NCI-H2029 treated with DMSO at 0.1 percent for 48 hours (cell line): ENCODE results near the gene DDIAS.
"Not testable (repeated sequence)": the region's sequence is repeated elsewhere in the genome, so short reads cannot be mapped to it uniquely, and the experiment has no call there.

ENCODE experiments used
- DNase-seq: peaks from one replicate; lab custom pipeline; 2025; lab: John Stamatoyannopoulos, UW

Gene DDIAS

DNA sequence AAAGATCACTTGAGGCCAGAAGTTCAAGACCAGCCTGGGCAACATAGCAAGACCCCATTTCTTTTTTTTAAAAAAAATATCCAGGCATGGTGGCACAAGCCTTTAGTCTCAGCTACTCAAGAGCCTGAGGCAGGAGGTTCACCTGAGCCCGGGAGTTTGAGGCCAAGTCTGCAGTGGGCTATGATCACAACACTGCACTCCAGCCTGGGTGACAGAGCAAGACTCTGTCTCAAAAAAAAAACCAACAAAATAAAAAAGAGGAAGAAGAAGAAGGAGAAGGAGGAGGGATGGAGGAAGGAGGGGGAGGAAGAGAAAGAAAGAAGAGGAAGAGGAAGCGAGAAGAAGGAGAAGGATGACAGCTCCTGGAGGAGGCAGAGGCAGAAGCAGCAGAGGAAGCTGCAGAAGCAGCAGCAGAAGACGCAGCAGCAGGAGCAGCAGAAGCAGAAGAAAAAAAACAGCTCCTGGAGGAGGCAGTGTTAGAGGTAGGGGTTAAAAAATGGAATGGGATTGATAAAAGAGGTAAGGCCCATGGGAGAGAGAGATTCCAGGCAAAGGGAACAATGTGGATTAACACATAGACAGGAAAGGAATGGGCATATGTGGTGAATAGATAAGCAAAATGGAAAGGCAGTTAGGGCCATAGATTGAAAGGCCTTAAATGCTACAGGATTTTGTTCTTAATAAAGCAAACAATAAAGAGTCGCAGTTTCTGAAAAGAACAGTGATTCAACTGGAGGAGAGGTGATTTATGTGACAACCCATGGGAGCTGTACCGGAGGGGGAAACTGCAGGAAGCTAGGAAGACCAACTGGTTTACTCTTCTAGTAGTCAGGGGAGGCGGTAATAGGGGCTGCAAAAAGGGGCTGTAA lies 12.2 kb upstream of the DDIAS start:
- DNase-seq: no peak

DNA sequence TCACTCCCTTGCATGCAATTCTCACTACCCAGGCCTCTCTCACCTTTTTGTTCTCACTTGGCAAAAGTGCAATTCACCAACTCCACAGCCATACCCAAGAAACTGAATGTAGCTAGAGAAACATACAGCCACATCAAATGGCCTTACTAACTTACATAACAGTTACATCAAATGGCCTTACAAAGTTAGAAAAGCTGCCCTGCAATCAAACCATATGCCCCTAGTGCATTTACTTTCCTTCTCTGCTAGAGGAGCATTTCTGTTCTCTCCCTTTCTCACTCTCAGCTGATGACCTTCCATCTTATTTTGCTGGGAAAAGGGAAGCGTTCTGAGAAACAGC lies 11.6 kb upstream of the DDIAS start:
- no peak for DNase-seq

DNA sequence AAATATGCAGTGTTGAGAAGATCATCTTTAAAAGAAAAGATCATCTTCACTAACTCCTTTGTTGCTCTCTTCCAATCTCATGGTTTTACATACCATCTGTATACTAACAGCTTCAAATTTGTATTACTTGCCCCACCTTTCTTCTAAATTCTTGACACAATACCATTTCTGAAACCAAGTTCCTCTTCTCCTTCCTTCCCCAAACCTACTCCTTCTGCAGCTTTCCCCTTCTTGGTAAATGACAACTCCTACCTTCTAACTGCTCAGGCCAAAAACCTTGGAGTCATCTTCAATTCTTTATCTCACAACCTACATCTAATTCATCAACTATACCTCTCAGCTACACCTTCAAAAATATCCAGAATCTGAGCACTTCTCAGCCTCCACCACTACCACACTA lies 10.6 kb upstream of the DDIAS start:
- no peak for DNase-seq

DNA sequence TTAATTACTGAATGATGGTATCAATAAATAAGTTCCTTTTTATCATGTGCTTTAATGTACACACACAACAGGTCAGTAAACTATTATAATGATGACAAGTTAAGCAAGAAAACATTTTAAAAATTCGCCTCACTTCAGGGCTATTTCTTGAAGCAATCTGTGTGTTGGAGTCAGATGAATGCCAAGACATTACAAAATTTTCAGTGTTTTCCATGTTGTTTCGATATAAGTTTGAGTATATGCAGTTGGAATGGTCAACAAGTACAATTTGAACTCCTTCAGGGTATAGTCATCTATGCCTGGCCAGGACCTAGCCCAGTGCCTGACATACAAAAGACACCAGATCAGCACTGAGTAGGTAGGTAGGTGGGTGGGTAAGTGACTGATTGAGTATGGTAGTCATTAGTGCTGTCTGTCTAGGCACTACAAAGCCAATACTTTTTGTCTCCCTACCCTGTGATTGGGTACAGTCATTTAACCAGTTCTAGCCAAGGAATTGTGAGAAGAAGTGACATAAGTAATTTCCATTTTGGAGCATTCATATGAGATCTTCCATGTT lies 8.8 kb upstream of the DDIAS start:
- DNase-seq: no peak

DNA sequence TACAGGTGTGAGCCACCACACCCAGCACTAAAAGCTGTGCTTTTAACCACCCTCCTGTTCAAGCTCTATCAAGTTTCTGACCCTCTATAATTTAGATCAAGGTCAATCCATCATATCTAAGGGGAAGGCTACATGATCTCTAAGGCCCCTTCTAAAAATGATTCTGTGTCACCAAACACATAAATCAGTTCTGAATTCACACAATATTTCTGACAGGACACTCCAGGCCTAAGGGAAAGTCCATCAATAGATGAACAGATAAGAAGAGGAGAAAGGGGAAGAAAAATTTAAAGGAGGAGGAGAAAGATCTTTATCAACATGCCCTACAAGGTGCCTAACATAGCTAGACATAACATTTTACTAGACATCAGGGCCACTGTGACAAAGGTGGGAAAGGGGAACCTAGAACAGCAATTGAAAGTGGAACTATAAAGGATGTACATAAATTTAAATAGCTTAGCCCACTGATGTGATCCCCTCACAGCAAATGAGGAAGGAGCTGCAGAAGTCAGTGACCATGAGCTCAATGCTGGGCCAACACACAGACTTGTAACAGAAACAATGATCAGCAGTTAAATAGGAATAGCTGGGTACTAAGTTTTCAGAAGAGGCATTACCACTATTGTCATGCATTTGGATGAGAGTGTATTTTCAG lies 6.0 kb upstream of the DDIAS start:
- no peak for DNase-seq

DNA sequence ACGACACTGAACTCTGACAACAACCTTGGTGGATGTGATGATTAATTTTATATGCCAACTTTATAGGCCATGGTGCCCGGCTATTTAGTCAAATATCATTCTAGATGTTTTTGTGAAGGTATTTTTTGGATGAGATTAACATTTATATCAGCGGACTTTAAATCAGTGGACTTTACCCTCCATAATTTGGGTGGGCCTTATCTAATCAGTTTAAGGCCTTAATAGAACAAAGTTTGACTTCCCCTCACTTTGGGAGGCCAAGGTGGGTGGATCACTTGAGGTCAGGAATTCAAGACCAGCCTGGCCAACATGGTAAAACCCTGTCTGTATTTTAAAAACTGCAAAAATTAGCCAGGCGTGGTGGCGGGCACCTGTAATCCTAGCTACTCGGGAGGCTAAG lies 5.4 kb upstream of the DDIAS start:
- DNase-seq: no peak

DNA sequence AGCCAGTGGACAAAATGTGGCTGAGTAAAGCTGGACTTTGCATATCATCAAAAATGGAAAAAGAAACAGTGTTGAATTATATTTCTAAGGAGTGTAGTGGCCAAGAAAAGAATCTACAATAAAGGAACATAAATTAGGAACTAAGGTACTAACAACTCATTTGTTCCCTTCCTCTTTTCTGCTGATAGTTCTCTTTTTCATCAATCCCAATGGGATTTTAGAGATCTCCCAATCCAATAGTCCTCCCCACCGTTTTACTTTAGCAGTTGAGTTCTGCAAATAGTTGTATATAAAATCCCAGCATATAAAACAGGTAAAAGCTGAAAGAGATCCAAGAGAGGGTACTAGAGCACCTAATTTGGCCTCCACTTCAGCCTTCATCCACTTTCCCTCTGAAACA lies 3.3 kb upstream of the DDIAS start:
- DNase-seq: no peak

DNA sequence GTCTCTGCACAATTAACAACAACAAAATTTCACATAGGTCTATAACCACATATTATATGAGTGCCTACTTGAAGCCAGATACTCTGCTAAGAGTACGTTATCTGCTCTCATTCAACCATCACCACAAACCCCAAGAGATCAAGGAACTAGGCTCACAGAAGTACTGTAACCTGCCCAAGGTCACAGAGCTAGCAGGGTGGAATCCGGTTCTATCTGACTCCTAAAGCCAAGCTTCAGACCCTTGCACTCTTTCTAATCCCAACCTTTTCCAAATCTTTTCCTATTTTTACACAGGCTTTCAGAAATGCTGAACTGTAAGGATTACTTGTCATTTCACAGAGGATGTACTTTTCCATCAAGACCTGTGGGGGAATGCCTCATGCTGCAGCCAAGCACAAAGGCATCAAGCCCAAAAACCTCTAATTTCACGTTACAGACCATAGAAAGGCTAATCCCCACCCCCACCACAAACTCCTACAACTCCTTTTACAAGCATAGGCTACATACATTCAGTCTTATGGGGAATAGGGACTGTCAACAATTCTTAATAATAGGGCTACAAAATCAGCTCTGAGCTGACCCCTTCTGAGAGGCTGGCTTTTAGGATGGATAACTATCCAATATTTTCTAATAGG lies 2.2 kb upstream of the DDIAS start:
- DNase-seq: no peak

DNA sequence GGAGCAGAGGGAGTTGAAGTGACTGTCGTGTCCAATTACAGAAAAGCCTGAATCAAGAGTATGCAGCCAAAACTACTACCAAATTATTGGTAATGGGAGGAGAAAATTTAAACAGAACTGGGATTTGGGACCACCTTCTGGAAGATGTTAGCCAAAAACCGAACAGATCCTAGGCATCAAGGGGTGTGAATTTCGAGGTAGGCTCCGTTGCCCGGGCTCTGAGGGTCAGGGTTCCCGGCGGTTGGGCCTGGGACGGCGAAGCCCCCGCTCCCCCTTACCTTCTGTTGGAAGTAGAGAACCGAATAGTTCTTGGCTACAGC lies 1.6 kb upstream of the DDIAS start:
- no peak for DNase-seq

DNA sequence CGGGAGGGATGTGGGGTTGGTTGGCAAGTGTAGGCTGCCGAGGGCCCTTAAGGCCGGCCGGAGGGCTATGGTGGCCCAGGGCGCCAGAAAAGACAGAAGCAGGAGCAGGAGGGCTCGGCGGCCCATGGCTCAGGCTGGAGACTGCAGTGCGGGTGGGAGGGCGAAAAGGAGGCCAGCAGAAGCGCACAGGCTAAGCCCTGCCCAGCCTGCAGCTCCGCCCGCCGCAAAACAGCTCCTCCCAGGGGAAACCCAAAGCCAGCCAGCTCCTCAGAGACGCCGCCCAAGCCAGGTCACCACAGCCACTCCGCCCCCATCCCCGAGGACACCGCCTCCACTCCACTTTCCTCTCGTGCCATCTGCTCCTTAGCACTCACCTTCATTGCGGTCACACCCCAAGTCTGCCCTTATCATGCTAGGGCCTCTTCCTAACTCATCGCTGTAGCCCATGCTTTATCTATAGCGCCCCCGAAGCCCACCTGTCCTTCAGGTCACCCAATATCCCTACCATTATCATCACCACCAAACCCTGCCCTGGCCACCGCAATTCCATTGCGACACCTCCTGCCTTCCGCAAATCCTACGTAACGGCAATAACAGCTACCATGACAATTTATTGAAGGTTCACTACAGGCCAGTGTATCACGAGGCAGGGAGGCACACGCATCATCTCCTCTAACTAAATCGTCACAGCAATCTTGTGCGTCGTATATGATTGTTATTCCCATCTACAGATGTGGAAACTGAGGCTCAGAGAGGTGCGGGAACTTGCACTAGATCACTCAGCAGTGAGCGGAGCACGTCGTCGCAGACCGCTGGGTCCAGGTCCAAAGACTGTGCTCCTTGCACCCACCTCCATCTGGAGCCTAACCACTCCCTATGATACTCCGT lies 1.0 kb upstream of the DDIAS start, which contains the start of gene PRCP:
PRCP (minus strand) TSS at position 154 of the 888 bp plus-strand sequence; CDS start at position 126, 28 bp downstream.
- peak; percentile 77 for DNase-seq

DNA sequence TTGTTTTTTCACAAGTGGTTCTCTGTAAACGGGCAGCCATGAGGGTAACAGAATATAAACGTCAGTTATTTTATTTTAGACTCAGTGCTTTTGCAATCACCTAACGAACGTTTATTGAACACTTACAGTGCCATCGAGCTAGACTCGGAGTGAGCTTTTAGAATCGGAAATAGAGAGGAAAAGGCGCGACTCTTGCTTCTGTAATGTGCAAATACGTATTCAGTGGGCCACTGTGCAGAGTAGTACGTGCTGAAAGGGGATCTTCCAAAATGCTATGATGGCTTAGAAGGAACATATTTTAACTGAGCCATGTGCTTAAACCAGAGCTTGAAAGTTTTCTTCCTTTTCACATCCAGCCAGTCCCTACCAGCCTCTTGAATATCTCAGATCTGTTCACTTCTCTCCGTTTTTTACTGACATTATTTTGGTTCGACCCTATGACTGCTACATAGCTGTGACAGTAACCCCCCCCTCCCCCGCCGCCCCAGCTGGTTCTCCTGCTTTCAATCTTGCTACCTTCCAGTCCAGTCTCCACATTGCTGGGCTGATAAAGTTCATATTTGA lies 468 bp downstream of the DDIAS start:
- DNase-seq: no peak

DNA sequence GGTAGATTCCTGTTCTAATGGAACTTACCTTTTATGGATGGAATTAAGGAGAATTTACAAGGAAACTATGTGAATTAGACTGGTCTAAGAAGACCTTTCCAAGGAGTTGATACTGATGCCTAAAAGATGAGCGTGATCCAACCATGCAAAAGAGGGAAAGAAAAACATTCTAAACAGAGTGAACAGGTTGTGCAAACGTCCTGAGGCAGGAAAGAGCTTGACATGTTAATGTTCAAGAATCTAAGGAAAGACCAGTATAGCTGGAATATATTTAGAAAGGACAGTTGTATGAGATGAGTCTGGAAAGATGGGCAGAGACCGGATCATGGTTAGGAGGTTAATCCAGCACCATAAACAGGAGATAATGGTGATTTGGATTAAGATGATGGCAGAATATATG lies 1.3 kb downstream of the DDIAS start:
- no peak for DNase-seq

DNA sequence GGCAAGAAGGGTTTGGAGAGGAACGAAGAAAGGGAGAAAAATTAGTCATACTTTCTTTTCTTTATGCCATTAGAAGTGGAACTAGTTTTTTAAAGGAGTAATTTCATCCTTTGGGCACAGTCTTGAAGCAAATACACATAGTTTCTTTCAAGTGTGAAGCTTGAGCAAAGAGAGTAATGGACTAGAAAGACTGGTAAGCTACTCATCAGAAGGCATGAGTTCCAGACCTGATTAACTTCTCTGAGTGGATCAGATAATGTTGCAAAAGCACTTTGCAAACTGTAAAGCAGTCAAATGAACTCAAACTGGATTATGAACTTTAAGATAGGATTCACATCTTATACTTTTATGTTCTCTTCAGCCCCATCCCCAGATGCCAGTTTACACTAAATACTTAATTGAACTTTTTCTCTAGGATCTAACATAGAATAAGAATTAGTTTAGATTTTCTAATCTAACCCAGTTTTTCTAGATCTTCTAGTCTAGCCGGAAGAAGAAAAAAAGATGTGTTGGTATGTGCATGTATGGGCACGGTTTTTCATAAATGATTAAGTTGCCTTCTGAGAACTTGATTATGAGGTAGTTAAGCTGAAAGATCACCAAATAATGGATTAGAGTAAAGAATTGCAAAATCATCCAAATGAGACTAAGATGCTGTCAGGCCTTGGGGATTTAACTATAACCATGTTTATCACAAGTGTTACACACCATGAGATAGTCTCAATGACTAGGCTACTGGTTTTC lies 2.5 kb downstream of the DDIAS start:
- no peak for DNase-seq

DNA sequence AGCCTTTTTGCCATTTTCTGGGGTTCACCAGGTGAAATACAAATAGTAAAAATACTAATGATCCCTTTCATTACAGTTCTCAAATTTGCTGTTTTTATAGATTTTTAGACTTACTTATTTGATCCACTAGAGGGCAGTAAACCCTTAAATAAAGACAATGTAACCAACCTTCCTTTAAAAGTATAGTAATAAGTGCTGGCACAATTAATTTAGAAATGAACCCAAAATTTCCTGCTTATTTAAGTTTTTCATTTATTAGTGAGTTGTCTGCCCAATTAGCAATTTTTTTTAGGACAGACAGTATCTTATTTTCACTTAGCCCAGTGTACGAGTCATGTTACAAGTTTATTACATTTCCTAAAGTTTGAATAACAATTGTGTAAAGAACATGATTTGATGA lies 4.7 kb downstream of the DDIAS start:
- peak; percentile 52 for DNase-seq

DNA sequence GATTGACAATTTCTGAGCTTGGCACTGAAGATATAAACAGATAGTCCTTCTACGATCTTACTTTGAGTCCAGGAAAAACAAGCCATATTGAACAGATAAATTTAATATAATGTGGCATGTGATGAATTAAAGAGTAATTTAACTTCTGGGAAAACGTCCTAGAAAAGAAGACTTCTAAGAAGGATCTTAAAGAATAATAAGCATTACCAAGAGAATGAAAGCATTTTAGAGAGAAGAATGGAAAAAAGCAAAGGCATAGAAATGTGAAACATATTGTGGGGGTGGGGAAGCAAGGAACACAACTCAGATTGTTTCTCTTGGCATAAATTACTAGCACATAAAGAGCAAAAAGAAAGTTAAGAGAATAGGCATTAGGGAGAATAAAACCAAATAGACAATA lies 5.4 kb downstream of the DDIAS start:
- DNase-seq: no peak

DNA sequence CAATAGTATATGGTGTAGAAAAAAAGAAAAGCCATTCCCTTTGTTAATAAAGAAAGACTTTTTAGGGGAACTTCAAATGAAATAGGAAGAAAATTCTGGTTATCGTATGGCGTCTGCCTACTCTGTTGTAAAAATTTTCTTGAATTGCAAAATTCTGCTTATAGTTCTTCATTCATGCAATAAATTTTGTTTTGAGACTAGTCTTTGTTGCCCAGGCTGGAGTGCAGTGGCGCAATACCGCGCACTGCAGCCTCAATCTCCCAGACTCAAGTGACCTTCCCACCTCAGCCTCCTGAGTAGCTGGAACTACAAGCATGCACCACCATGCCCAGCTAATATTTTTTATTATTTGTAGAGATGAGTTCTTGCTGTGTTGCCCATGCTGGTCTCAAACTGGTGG lies 5.8 kb downstream of the DDIAS start:
- DNase-seq: no peak

DNA sequence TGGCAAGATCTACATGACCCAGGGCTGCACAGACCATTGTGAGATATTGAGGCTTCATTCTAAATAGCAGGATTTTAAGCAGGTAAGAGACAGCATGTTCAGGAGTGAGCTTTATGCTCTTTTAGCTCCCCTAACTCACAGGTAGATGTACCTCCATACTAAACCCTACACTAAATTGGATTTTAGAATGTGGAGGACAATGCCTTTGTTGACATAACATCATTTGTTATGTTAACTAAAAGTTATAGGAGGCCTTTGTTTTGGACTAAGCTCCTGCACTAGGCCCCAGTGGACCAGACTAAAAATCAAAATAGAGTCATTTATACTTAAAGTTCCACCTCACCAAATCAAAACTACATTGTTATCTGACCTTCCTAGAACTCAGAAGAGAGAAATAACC lies 6.8 kb downstream of the DDIAS start:
- no peak for DNase-seq

DNA sequence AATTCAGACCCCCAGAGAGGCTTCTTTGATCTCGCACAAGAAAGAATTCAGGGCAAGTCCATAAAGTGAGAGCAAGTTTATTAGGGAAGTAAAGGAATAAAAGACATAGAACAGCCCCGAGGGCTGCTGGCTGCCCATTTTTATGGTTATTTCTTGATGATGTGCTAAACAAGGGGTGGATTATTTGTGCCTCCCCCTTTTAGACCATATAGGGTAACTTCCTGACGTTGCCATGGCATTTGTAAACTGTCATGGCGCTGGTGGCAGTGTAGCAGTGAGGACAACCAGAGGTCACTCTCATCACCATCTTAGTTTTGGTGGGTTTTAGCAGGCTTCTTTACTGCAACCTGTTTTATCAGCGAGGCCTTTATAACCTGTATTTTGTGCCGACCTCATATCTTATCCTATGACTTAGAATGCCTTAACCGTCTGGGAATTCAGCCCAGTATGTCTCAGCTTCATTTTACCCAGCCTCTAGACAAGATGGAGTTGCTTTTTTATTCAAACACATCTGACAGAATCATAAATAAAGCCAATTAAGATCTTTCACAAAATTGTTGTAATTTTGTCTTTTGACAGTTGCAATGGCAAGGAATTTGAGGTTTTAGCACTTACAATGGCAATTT lies 7.6 kb downstream of the DDIAS start:
- no peak for DNase-seq

DNA sequence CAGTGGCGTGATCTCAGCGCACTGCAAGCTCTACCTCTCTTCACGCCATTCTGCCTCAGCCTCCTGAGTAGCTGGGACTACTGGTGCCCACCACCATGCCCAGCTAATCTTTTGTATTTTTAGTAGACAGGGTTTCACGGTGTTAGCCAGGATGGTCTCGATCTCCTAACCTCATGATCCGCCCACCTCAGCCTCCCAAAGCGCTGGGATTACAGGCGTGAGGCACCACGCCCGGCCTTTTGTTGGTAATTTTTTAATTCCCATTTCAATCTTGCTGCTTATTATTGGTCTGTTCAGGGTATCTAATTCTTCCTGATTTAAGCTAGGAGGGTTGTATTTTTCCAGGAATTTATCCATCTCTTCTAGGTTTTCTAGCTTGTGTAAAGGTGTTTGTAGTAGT lies 18.2 kb downstream of the DDIAS start:
- DNase-seq: not testable (repeated sequence)

DNA sequence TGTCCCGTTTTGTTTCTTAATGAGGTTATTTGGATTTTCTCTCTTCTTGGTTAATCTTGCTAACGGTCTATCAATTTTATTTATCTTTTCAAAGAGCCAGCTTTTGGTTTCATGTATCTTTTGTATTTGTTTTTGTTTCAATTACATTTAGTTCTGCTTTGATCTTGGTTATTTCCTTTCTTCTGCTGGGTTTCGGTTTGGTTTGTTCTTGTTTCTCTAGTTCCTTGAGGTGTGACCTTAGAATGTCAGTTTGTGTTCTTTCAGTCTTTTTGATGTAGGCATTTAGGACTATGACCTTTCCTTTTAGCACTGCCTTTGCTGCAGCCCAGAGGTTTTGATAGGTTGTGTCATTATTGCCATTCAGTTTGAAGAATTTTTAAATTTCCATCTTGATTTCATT lies 18.7 kb downstream of the DDIAS start:
- DNase-seq: not testable (repeated sequence)
